ENCODE data around the gene SKIC8.

GRCh38 chr15:78234515-78235040, 64.8 kb downstream of the SKIC8 start, which contains the start of gene ACSBG1:
- TF ChIP-seq CTCF (IDR thresholded peaks at IDR 0.05) (no peak), POLR2A (IDR thresholded peaks at IDR 0.05) (no peak)

All from adrenal gland (tissue), 5 donors.